BLaER1 treated with 17β-estradiol and CSF1 and Interleukin-3, amounts not matched to agents 10 nM and 100 nM (cell line): ENCODE results near the gene SH2D3C.

ENCODE experiments used
- H3K27ac ChIP-seq, 11 experiments: shearing (Covaris generic); formaldehyde crosslinking; 2 replicates each; pipeline ENCODE4 v1.8.1; 2022
- H3K27me3 ChIP-seq, 11 experiments: shearing (Covaris generic); formaldehyde crosslinking; 2 replicates each; pipeline ENCODE4 v1.8.1; 2022
- H3K36me3 ChIP-seq, 11 experiments: shearing (Covaris generic); formaldehyde crosslinking; 2 replicates each; pipeline ENCODE4 v1.8.1; 2022
- H3K4me1 ChIP-seq, 10 experiments: shearing (Covaris generic); formaldehyde crosslinking; 2 replicates each; pipeline ENCODE4 v1.8.1; 2022
- H3K4me2 ChIP-seq, 11 experiments: shearing (Covaris generic); formaldehyde crosslinking; 2 replicates each; pipeline ENCODE4 v1.8.1; 2022
- H3K4me3 ChIP-seq, 10 experiments: shearing (Covaris generic); formaldehyde crosslinking; 2 replicates each; pipeline ENCODE4 v1.8.1; 2022
- H3K9ac ChIP-seq, 11 experiments: shearing (Covaris generic); formaldehyde crosslinking; 2 replicates each; pipeline ENCODE4 v1.8.1; 2022
- H3K9me3 ChIP-seq, 11 experiments: shearing (Covaris generic); formaldehyde crosslinking; replicated peaks in 1 of 11; 2 replicates each; pipeline ENCODE4 v1.8.1; 2022
- H4K20me1 ChIP-seq, 11 experiments: shearing (Covaris generic); formaldehyde crosslinking; 2 replicates each; pipeline ENCODE4 v1.8.1; 2022
- Cebpa-rat ChIP-seq, 11 experiments: shearing (Covaris generic); IDR thresholded peaks; 2 replicates each; pipeline ENCODE4 v1.8.1; 2022

Gene SH2D3C

DNA sequence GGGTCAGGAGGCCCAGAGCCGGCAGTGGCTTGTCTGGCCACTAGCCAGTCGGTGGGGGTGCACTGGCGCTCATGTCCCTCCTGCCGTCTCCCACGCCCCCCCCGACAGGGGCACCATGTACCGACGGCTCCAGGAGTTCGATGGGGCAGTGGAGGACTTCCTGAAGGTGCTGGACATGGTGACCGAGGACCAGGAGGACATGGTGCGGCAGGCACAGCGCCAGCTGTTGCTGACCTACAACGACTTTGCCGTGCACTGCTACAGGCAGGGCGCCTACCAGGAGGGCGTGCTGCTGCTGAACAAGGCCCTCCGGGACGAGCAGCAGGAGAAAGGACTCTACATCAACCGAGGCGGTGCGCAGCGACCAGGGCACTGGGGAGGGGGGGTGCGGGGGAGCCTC, 54.5 kb downstream of the SH2D3C start:
- Histone ChIP-seq H3K9me3 (no peaks in the 10 kb centered on the region), H3K4me2 (peak overlapping the region in 4 of 11 experiments; percentile 4 to 58 (median 14); a peak in 4 of 22 replicates), H3K27ac (no peak overlapping the region), H3K9ac (no peak overlapping the region), H3K4me3 (no peak overlapping the region), H4K20me1 (peaks cover 0 to 5% (median 0%) of the 10 kb centered on the region in 11 experiments; a peak in 3 of 22 replicates), H3K36me3 (peaks cover 0 to 3% (median 0%) of the 10 kb centered on the region in 11 experiments; a peak in 2 of 22 replicates), H3K4me1 (peaks cover 23 to 54% (median 47%) of the 10 kb centered on the region in 10 experiments), H3K27me3 (no peaks in the 10 kb centered on the region)
- no peak for TF ChIP-seq Cebpa-rat (IDR thresholded peaks at IDR 0.05)

DNA sequence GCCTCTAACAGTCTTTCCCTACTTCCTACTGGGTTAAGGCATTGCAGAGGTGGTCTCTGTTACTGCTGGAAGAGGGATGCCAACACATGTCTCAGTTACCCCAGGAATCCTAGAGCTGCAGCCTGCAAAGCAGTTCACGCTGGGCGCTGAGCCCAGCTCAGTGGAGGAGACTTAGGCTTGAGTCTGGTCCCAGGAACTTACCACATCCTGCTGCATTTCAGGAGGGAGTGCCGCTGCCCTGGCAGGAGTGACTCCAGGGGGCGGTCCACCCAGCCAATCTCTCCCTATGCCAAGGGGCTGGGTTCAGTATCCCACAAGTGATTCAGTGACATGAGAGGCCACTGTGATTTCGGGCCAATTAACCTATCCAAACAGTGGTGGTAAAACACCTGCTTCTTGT, 55.0 kb downstream of the SH2D3C start:
- TF ChIP-seq Cebpa-rat (IDR thresholded peaks at IDR 0.05), result no peak
- H3K9ac ChIP-seq, result no peak overlapping the region
- H3K27ac ChIP-seq, result no peak overlapping the region
- H3K4me1 ChIP-seq, result peaks cover 28 to 60% (median 51%) of the 10 kb centered on the region in 10 experiments
- H4K20me1 ChIP-seq, result peaks cover 0 to 3% (median 0%) of the 10 kb centered on the region in 11 experiments; a peak in 2 of 22 replicates
- H3K4me3 ChIP-seq, result no peak overlapping the region
- H3K4me2 ChIP-seq, result peak overlapping the region in 10 of 11 experiments; percentile 5 to 59 (median 31); a peak in 15 of 22 replicates
- peaks cover 0 to 3% (median 0%) of the 10 kb centered on the region in 11 experiments; a peak in 2 of 22 replicates for H3K36me3 ChIP-seq
- H3K9me3 ChIP-seq, result no peaks in the 10 kb centered on the region
- no peaks in the 10 kb centered on the region for H3K27me3 ChIP-seq

DNA sequence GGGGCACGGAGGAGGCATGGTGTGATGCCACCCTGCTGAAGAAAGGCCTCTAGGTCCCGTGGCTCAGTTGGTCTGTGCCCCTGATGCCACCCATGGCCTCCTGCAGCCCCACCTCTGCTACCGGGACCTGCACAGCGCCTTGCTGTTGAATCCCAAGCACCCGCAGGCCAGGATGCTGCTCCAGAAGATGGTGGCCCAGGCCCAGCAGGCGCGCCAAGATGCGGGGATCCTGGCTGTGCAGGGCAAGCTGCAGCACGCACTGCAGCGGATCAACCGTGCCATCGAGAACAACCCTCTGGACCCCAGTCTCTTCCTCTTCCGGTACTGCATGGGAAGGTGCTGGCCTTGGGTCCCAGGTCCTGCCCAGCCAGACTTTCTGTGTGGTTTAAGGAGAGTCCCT, 55.5 kb downstream of the SH2D3C start:
- H3K9ac ChIP-seq, result no peak overlapping the region
- no peak overlapping the region for H3K4me3 ChIP-seq
- H3K4me1 ChIP-seq, result peaks cover 30 to 61% (median 52%) of the 10 kb centered on the region in 10 experiments
- no peaks in the 10 kb centered on the region for H3K27me3 ChIP-seq
- peaks cover 0 to 3% (median 0%) of the 10 kb centered on the region in 11 experiments; a peak in 2 of 22 replicates for H3K36me3 ChIP-seq
- H3K27ac ChIP-seq, result no peak overlapping the region
- peaks cover 0 to 3% (median 0%) of the 10 kb centered on the region in 11 experiments; a peak in 2 of 22 replicates for H4K20me1 ChIP-seq
- H3K9me3 ChIP-seq, result no peaks in the 10 kb centered on the region
- no peak for TF ChIP-seq Cebpa-rat (IDR thresholded peaks at IDR 0.05)
- peak overlapping the region in 10 of 11 experiments; percentile 5 to 59 (median 31); a peak in 15 of 22 replicates for H3K4me2 ChIP-seq

DNA sequence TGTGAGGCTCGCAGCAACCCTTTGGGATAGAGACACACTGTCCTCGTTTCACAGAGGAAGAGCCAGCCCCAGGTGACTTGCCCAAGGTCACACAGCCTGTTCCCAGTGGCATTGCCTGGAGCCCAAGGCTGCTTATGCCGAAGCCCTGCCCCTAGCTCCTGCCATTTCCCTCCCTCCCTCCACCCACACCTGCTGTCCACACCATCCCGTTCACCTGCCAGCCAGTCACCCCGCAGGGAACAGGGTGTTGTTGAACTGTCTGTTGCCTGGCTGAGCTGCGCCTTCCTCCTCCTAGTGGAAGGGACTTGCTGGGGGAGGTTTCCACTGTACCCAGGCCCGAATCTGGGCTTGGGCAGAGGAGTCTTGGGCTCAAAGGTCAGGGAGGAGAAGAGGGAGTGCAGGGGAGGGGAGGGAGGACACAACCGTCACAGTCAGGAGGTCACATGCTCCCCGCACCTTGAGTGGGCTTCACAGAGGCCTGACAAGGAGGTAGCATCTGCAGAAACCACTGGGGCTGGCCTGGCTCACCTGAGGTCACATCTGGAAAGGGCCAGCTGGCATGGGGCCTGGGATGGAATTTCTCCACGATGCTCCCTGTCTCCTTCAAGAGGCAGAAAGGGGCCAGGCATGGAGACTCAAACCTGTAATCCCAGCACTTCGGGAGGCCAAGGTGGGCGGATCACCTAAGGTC, 56.3 kb downstream of the SH2D3C start:
- Histone ChIP-seq H3K27ac (no peak overlapping the region), H3K4me1 (peaks cover 30 to 66% (median 60%) of the 10 kb centered on the region in 10 experiments), H3K4me3 (no peak overlapping the region), H3K36me3 (peaks cover 0 to 3% (median 0%) of the 10 kb centered on the region in 11 experiments; a peak in 2 of 22 replicates), H3K27me3 (no peaks in the 10 kb centered on the region), H3K4me2 (peak overlapping the region in 3 of 11 experiments; percentile 3 to 59 (median 35); a peak in 2 of 22 replicates), H3K9ac (no peak overlapping the region), H3K9me3 (no peaks in the 10 kb centered on the region), H4K20me1 (peaks cover 0 to 3% (median 0%) of the 10 kb centered on the region in 11 experiments; a peak in 2 of 22 replicates)
- no peak for TF ChIP-seq Cebpa-rat (IDR thresholded peaks at IDR 0.05)

DNA sequence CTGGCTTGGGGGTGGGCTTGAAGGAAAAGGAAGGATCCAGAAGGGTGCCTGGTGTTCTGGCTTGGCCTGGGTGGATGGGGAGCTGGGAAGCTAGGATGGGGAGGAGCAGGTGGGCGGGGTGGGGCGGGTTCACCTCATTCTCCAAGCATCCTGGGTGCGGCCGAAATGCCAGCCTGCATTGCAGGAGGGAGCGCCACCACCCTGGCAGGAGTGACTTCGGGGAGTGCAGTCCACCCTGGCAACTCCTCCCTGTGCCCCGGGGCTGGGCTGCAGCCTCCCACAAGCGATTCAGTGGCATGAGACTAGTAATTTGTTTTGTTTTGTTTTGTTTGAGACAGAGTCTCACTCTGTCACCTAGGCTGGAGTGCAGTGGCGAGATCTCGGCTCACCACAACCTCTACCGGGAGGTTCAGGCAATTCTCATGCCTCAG, 57.1 kb downstream of the SH2D3C start:
- no peak for TF ChIP-seq Cebpa-rat (IDR thresholded peaks at IDR 0.05)
- peak overlapping the region in 3 of 11 experiments; percentile 8 to 53 (median 49); a peak in 3 of 22 replicates for H3K27ac ChIP-seq
- no peaks in the 10 kb centered on the region; a peak in 2 of 22 replicates for H3K36me3 ChIP-seq
- H3K4me2 ChIP-seq, result peak overlapping the region in 6 of 11 experiments; percentile 22 to 59 (median 50); a peak in 7 of 22 replicates
- H3K4me1 ChIP-seq, result peaks cover 33 to 74% (median 67%) of the 10 kb centered on the region in 10 experiments
- peaks cover 0 to 3% (median 0%) of the 10 kb centered on the region in 11 experiments; a peak in 2 of 22 replicates for H4K20me1 ChIP-seq
- peak overlapping the region in 2 of 11 experiments; percentile 20 to 31; a peak in 2 of 22 replicates for H3K9ac ChIP-seq
- H3K9me3 ChIP-seq, result no peaks in the 10 kb centered on the region
- no peak overlapping the region for H3K4me3 ChIP-seq
- no peaks in the 10 kb centered on the region for H3K27me3 ChIP-seq

DNA sequence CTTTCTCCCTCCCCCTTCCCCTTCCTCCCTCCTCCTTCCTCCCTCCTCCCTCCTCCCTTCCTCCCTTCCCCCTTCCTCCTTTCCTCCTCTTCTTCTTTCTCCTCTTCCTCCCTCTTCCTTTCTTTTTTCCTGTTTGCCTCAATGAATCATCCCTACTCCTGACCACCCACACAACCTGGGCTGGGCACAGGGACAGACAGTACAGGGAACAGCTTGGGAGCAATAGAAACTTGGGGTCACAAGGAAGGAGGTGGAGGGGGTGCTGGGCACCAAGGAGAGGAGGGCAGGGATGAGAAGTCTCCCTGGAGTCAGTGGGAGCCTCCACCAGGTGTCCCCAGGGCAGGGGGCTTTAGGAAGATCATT, 57.6 kb downstream of the SH2D3C start:
- Histone ChIP-seq H3K36me3 (no peaks in the 10 kb centered on the region), H3K9ac (peak overlapping the region in 3 of 11 experiments; percentile 13 to 31 (median 20); a peak in 3 of 22 replicates), H3K27ac (peak overlapping the region in 5 of 11 experiments; percentile 8 to 53 (median 37); a peak in 4 of 22 replicates), H3K4me1 (peaks cover 38 to 79% (median 73%) of the 10 kb centered on the region in 10 experiments), H3K27me3 (no peaks in the 10 kb centered on the region), H3K4me3 (no peak overlapping the region; a peak in 1 of 20 replicates), H4K20me1 (peaks cover 0 to 3% (median 0%) of the 10 kb centered on the region in 11 experiments; a peak in 2 of 22 replicates), H3K9me3 (no peaks in the 10 kb centered on the region), H3K4me2 (peak overlapping the region in 9 of 11 experiments; percentile 22 to 59 (median 49); a peak in 12 of 22 replicates)
- no peak for TF ChIP-seq Cebpa-rat (IDR thresholded peaks at IDR 0.05)

DNA sequence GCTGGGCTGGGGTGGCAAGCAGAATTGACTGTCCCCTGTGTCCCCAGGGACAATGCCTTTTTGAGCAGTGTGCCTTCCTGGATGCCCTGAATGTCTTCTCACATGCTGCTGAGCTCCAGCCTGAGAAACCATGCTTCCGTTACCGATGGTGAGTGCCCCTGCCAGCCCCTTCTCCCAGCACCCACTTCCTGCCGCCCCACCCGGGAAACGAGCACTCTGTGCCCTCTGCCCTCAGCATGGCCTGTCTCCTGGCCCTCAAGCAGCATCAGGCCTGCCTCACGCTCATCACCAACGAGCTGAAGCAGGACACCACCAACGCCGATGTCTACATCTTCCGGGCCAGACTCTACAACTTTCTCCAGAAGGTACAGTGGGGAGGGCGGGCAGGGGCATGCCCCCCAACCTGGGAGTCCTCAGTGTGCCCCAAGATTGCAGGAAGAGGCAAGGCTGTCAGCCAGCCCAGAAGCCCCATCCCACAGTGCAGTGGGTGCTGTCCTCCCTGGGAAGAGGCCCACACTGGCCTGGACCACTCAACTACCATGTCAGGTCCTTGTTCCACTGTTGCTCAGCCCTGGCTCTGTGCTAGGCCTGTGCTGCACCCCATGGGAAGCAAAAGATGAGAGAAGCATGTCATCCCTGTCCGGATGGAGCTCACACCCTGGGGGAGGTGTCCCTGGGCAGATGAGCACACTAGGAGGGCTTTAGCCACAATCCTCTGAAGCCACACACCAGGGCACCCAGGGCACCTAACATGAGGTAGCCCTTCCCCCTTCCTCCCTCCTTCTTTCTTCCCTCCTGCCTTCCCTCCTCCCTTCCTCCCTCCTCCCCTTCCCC, 58.2 kb downstream of the SH2D3C start:
- Histone ChIP-seq H3K36me3 (no peaks in the 10 kb centered on the region), H4K20me1 (peaks cover 0 to 3% (median 0%) of the 10 kb centered on the region in 11 experiments; a peak in 2 of 22 replicates), H3K4me1 (peaks cover 38 to 79% (median 73%) of the 10 kb centered on the region in 10 experiments), H3K27me3 (no peaks in the 10 kb centered on the region), H3K4me3 (peak overlapping the region in 8 of 10 experiments; percentile 21 to 51 (median 35); a peak in 10 of 20 replicates), H3K9ac (peak overlapping the region; percentile 4 to 75 (median 60); a peak in 19 of 22 replicates), H3K27ac (peak overlapping the region in 9 of 11 experiments; percentile 62 to 83 (median 70); a peak in 19 of 22 replicates), H3K9me3 (no peaks in the 10 kb centered on the region), H3K4me2 (peak overlapping the region; percentile 41 to 91 (median 84))
- TF ChIP-seq Cebpa-rat (IDR thresholded peaks at IDR 0.05), result no peak

DNA sequence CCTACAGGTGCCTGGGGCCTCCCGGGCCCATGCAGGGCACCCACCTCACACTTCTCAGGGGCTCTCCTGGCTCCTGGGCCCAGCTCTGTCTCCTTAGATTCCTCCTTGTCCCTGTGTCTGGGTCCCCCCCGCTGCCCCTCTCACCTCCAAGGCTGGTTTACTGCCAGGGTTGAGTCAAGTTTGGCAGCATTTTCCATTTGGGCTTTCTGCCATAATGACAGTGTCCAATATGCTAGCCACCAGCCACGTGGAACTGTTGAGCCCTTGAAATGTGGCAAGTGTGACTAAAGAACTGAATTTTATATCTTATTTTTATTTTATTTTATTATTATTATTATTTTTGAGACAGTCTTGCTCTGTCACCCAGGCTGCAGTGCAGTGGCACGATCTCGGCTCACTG, 60.7 kb downstream of the SH2D3C start:
- Histone ChIP-seq H3K27ac (peak overlapping the region in 2 of 11 experiments; percentile 45 to 65; a peak in 2 of 22 replicates), H3K4me2 (peak overlapping the region in 8 of 11 experiments; percentile 1 to 99 (median 94); a peak in 12 of 22 replicates), H4K20me1 (peaks cover 0 to 18% (median 15%) of the 10 kb centered on the region in 11 experiments; a peak in 17 of 22 replicates), H3K4me1 (peaks cover 38 to 69% (median 66%) of the 10 kb centered on the region in 10 experiments), H3K4me3 (no peak overlapping the region), H3K9ac (peak overlapping the region in 3 of 11 experiments; percentile 30 to 37 (median 35); a peak in 4 of 22 replicates), H3K36me3 (no peaks in the 10 kb centered on the region), H3K27me3 (no peaks in the 10 kb centered on the region), H3K9me3 (no peaks in the 10 kb centered on the region)
- no peak for TF ChIP-seq Cebpa-rat (IDR thresholded peaks at IDR 0.05)
